GM23338 (cell line): Measurements from ENCODE around the gene DNAL4.

Source experiments
- CREB1 ChIP-seq: fragments of 250-450 bp; sonication (Bioruptor Pico); IDR thresholded peaks from 2 replicates; pipeline ENCODE4 v1.5.0; 2020; ENCODE audit warnings: low read depth, mild to moderate bottlenecking, moderate library complexity
- CTCF ChIP-seq, 2 experiments: fragments of 200-600 bp in 1 of 2; sonication (generic) in 1 of 2; conservative IDR thresholded peaks; 2 replicates each; pipeline versions ENCODE4 v1.5.1 to v1.6.1; 2016 to 2017; ENCODE audit warnings: antibody characterized with exemption in 2 of 2, low read depth in 2 of 2, mild to moderate bottlenecking in 2 of 2, moderate library complexity in 1 of 2
- ETS1 ChIP-seq: IDR thresholded peaks from 2 replicates; pipeline ENCODE4 v1.6.1; 2016; ENCODE audit warnings: antibody characterized with exemption
- EZH2 ChIP-seq: fragments of 200-600 bp; sonication (generic); IDR thresholded peaks from one replicate; pipeline ENCODE4 v1.8.0; 2017; ENCODE audit warnings: antibody characterized with exemption, mild to moderate bottlenecking, low read depth; ENCODE audit not compliant: unreplicated experiment
- EZH2phosphoT487 ChIP-seq: fragments of 200-600 bp; sonication (generic); IDR thresholded peaks from one replicate; pipeline ENCODE4 v1.8.1; 2018; ENCODE audit warnings: antibody characterized with exemption; ENCODE audit not compliant: unreplicated experiment
- JUNB ChIP-seq: IDR thresholded peaks from one replicate; pipeline ENCODE4 v1.6.1; 2016; ENCODE audit warnings: antibody characterized with exemption; ENCODE audit not compliant: unreplicated experiment
- NANOG ChIP-seq: IDR thresholded peaks from 2 replicates; pipeline ENCODE4 v1.6.1; 2016; ENCODE audit warnings: antibody characterized with exemption, borderline replicate concordance
- POLR2AphosphoS5 ChIP-seq: IDR thresholded peaks from 2 replicates; pipeline ENCODE4 v1.6.1; 2016; ENCODE audit warnings: antibody characterized with exemption, low read depth
- REST ChIP-seq: IDR thresholded peaks from one replicate; pipeline ENCODE4 v1.6.1; 2018; ENCODE audit warnings: antibody characterized with exemption; ENCODE audit not compliant: unreplicated experiment
- STAT1 ChIP-seq: IDR thresholded peaks from one replicate; pipeline ENCODE4 v1.6.1; 2016; ENCODE audit warnings: antibody characterized with exemption; ENCODE audit not compliant: unreplicated experiment
- ZNF114 ChIP-seq: fragments of 250-450 bp; sonication (Bioruptor Pico); IDR thresholded peaks from 2 replicates; pipeline ENCODE4 v1.5.0; 2020; ENCODE audit warnings: mild to moderate bottlenecking, moderate library complexity
- ZNF331 ChIP-seq: fragments of 250-450 bp; sonication (Bioruptor Pico); IDR thresholded peaks from 2 replicates; pipeline ENCODE4 v1.5.0; 2020; ENCODE audit warnings: low read depth, mild to moderate bottlenecking, moderate library complexity
- ZNF462 ChIP-seq: fragments of 250-450 bp; sonication (Bioruptor Pico); IDR thresholded peaks from 2 replicates; pipeline ENCODE4 v1.5.0; 2020; ENCODE audit warnings: mild to moderate bottlenecking, moderate library complexity

- TF ChIP-seq CTCF (conservative IDR thresholded peaks at IDR 0.05; ENCODE audit: low read depth in 2 of 2) (no peak), CREB1 (CRISPR knock-in tag) (no peak), POLR2AphosphoS5 (no peak), EZH2 (no peak), JUNB (no peak), REST (no peak), ZNF114 (CRISPR knock-in tag) (no peak), EZH2phosphoT487 (no peak), ETS1 (no peak), NANOG (no peak), STAT1 (no peak), ZNF331 (CRISPR knock-in tag) (no peak), ZNF462 (CRISPR knock-in tag) (no peak)
Measured at GRCh38 chr22:38768036-38768435, 25.9 kb downstream of the DNAL4 start.
